Effector memory CD8-positive, alpha-beta T cell (primary cell): ENCODE data around the gene TULP3.

Experiments
- ATAC-seq: fragments of 150-1000 bp; cut with Tn5 transposase; replicated peaks from 2 replicates; pipeline ENCODE4 v1.10.0; 2021; ENCODE audit warnings: mild to moderate bottlenecking, moderate library complexity
- DNase-seq, 3 experiments: peaks; one replicate each; pipeline ENCODE4 v3.0.0; 2021
- H3K27ac Mint-ChIP-seq, 2 donors: one replicate each; pipeline ENCODE4 v1.8.0; 2022; ENCODE audit warnings: mild to moderate bottlenecking in 2 of 2, mixed read lengths in 2 of 2, moderate library complexity in 2 of 2
- H3K27me3 Mint-ChIP-seq, 2 donors: one replicate each; pipeline ENCODE4 v1.8.0; 2022; ENCODE audit warnings: mixed read lengths in 2 of 2
- H3K36me3 Mint-ChIP-seq: one replicate; pipeline ENCODE4 v1.8.0; 2022; ENCODE audit warnings: mild to moderate bottlenecking, moderate library complexity, mixed read lengths; ENCODE audit not compliant: insufficient read depth
- H3K4me1 Mint-ChIP-seq, 2 donors: one replicate each; pipeline ENCODE4 v1.8.0; 2022; ENCODE audit warnings: low read depth in 2 of 2, mixed read lengths in 2 of 2
- H3K4me3 Mint-ChIP-seq, 2 donors: one replicate each; pipeline ENCODE4 v1.8.0; 2022; ENCODE audit warnings: mild to moderate bottlenecking in 2 of 2, mixed read lengths in 2 of 2, moderate library complexity in 2 of 2
- H3K9me3 Mint-ChIP-seq, 2 donors: one replicate each; pipeline ENCODE4 v1.8.0; 2022; ENCODE audit warnings: mixed read lengths in 2 of 2

TULP3 gene

GRCh38 chr12:2923057-2923456, 32.4 kb downstream of the TULP3 start:
- H3K27ac Mint-ChIP-seq = no peak overlapping the region
- DNase-seq = no peak
- peaks cover 2 to 3% of the 10 kb centered on the region in 2 donors for H3K4me1 Mint-ChIP-seq
- no peak overlapping the region for H3K4me3 Mint-ChIP-seq
- no peak for ATAC-seq
- H3K9me3 Mint-ChIP-seq = no peaks in the 10 kb centered on the region
- no peaks in the 10 kb centered on the region for H3K27me3 Mint-ChIP-seq
- peaks cover 31% of the 10 kb centered on the region for H3K36me3 Mint-ChIP-seq

DNA sequence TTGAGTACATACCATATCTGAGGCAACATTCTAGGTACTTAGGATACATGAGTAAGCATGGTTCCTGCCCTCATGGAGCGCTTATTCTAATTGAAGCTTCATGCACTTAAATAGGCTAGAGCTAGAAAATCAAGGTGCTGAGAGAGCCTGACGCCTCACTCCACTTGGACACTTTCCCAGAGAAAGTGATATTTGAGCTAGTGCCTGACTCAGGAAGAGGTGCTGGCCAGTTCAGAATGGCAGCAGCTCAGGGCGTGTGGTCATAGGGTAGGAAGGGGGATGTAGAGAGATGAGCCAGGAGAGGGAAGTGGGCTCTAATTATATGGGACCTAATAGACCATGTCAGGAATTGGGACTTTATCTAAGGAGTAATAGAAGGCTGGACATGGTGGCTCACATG, 33.3 kb downstream of the TULP3 start:
- H3K27ac Mint-ChIP-seq = no peak overlapping the region
- no peak for DNase-seq

GRCh38 chr12:2925322-2925995, 34.8 kb downstream of the TULP3 start:
- H3K4me3 Mint-ChIP-seq = no peak overlapping the region
- peaks cover 33% of the 10 kb centered on the region for H3K36me3 Mint-ChIP-seq
- no peaks in the 10 kb centered on the region for H3K27me3 Mint-ChIP-seq
- H3K4me1 Mint-ChIP-seq = peaks cover 0 to 2% of the 10 kb centered on the region in 2 donors
- no peaks in the 10 kb centered on the region for H3K9me3 Mint-ChIP-seq
- no peak for ATAC-seq
- DNase-seq = no peak
- no peak overlapping the region for H3K27ac Mint-ChIP-seq

More for the DNA sequence above, 33.3 kb downstream of the TULP3 start:
- H3K36me3 Mint-ChIP-seq = peaks cover 31% of the 10 kb centered on the region
- H3K4me1 Mint-ChIP-seq = peaks cover 2 to 3% of the 10 kb centered on the region in 2 donors
- no peak for ATAC-seq
- no peaks in the 10 kb centered on the region for H3K27me3 Mint-ChIP-seq
- no peak overlapping the region for H3K4me3 Mint-ChIP-seq
- H3K9me3 Mint-ChIP-seq = no peaks in the 10 kb centered on the region

GRCh38 chr12:2930865-2931264, 40.2 kb downstream of the TULP3 start:
- no peak for ATAC-seq
- no peaks in the 10 kb centered on the region for H3K4me1 Mint-ChIP-seq
- peaks cover 37% of the 10 kb centered on the region for H3K36me3 Mint-ChIP-seq
- H3K27me3 Mint-ChIP-seq = no peaks in the 10 kb centered on the region
- H3K9me3 Mint-ChIP-seq = no peaks in the 10 kb centered on the region
- H3K27ac Mint-ChIP-seq = no peak overlapping the region
- no peak overlapping the region for H3K4me3 Mint-ChIP-seq
- DNase-seq = no peak

- DNase-seq (no peak), ATAC-seq (no peak)
- H3K4me1 Mint-ChIP-seq = no peaks in the 10 kb centered on the region
- no peak overlapping the region for H3K4me3 Mint-ChIP-seq
- no peaks in the 10 kb centered on the region for H3K27me3 Mint-ChIP-seq
- no peaks in the 10 kb centered on the region for H3K9me3 Mint-ChIP-seq
- H3K27ac Mint-ChIP-seq = no peak overlapping the region
- H3K36me3 Mint-ChIP-seq = peaks cover 40% of the 10 kb centered on the region
These were observed 42.9 kb downstream of the TULP3 start for GRCh38 chr12:2933586-2933985.

- DNase-seq (no peak), ATAC-seq (no peak)
- H3K4me3 Mint-ChIP-seq = no peak overlapping the region
- no peak overlapping the region for H3K27ac Mint-ChIP-seq
- H3K36me3 Mint-ChIP-seq = peaks cover 40% of the 10 kb centered on the region
- H3K27me3 Mint-ChIP-seq = no peaks in the 10 kb centered on the region
- no peaks in the 10 kb centered on the region for H3K4me1 Mint-ChIP-seq
- H3K9me3 Mint-ChIP-seq = no peaks in the 10 kb centered on the region
These were observed 43.7 kb downstream of the TULP3 start for GRCh38 chr12:2934371-2934770.

GRCh38 chr12:2936301-2936700, 45.6 kb downstream of the TULP3 start:
- no peak overlapping the region for H3K27ac Mint-ChIP-seq
- no peak overlapping the region for H3K4me3 Mint-ChIP-seq
- H3K4me1 Mint-ChIP-seq = no peaks in the 10 kb centered on the region
- H3K36me3 Mint-ChIP-seq = peaks cover 30% of the 10 kb centered on the region
- H3K9me3 Mint-ChIP-seq = no peaks in the 10 kb centered on the region
- H3K27me3 Mint-ChIP-seq = no peaks in the 10 kb centered on the region
- DNase-seq = no peak
- ATAC-seq = no peak

DNA sequence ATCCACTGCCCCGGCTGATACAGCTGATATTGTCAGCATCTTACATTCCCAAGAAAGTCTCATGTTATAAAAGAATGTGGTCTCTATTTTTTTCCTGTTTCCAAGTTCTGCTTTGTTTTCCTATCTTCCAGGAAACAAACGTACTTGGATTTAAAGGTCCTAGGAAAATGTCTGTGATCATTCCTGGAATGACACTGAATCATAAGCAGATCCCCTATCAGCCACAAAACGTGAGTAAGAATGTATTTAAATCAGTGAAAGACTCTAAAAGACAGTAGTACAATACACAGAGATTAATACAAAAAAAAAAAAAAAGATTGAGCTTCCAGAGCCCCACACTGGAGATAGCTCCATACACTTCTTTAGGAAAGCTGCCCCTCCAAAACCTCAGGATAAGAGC, 46.8 kb downstream of the TULP3 start:
- no peaks in the 10 kb centered on the region for H3K4me1 Mint-ChIP-seq
- H3K36me3 Mint-ChIP-seq = peaks cover 29% of the 10 kb centered on the region
- no peak for DNase-seq
- no peak overlapping the region for H3K27ac Mint-ChIP-seq
- no peaks in the 10 kb centered on the region for H3K27me3 Mint-ChIP-seq
- no peak overlapping the region for H3K4me3 Mint-ChIP-seq
- H3K9me3 Mint-ChIP-seq = no peaks in the 10 kb centered on the region
- no peak for ATAC-seq

DNA sequence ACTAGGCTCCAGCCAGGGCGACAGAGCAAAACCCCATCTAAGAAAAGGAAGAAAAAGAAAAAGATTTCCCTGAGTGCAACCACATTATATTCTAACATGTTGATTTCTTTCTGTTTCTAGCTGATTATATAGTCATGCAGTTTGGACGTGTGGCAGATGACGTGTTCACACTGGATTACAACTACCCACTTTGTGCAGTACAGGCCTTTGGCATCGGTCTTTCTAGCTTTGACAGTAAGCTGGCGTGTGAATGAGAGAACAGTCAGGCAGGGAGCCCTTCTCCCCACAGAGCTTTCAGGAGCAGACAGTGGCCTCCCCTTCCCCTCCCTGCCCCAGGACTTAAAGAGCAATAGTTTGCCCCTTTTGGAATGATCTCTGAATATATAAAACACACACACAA, 48.5 kb downstream of the TULP3 start:
- peaks cover 19% of the 10 kb centered on the region for H3K36me3 Mint-ChIP-seq
- no peaks in the 10 kb centered on the region for H3K4me1 Mint-ChIP-seq
- ATAC-seq (no peak), DNase-seq (no peak)
- no peaks in the 10 kb centered on the region for H3K27me3 Mint-ChIP-seq
- H3K4me3 Mint-ChIP-seq = no peak overlapping the region
- H3K27ac Mint-ChIP-seq = no peak overlapping the region
- H3K9me3 Mint-ChIP-seq = no peaks in the 10 kb centered on the region

DNA sequence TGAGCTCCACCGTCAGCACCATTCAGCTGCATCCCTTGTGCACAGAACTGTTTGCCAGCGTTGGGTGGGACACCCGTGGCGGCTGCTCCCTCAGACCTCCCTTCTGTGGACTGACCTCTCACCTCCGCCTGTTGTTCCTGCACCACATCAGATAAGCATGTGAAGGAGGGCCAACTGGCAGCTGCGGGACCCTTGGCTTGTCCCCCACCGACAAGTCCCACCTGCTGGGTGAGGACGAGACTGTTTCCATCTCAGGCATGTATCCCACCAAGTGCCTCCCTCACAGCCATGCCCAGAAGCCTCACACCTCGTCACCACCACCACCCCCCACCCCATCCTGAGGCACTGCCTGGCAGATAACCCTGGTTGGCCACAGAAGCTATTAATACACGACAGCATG, 49.9 kb downstream of the TULP3 start:
- ATAC-seq = no peak
- Mint-ChIP-seq H3K4me1 (peaks cover 0 to 5% of the 10 kb centered on the region in 2 donors), H3K27me3 (no peaks in the 10 kb centered on the region), H3K4me3 (no peak overlapping the region), H3K27ac (peak overlapping the region in 1 of 2 donors; percentile 62), H3K36me3 (peaks cover 10% of the 10 kb centered on the region), H3K9me3 (no peaks in the 10 kb centered on the region)
- DNase-seq = no peak

GRCh38 chr12:2941524-2941923, 50.8 kb downstream of the TULP3 start:
- no peaks in the 10 kb centered on the region for H3K9me3 Mint-ChIP-seq
- ATAC-seq = no peak
- DNase-seq = no peak
- H3K36me3 Mint-ChIP-seq = peaks cover 8% of the 10 kb centered on the region
- no peaks in the 10 kb centered on the region for H3K27me3 Mint-ChIP-seq
- no peak overlapping the region for H3K4me3 Mint-ChIP-seq
- H3K27ac Mint-ChIP-seq = no peak overlapping the region
- H3K4me1 Mint-ChIP-seq = peaks cover 0 to 5% of the 10 kb centered on the region in 2 donors

GRCh38 chr12:2944401-2945047, 53.8 kb downstream of the TULP3 start:
- peaks cover 11 to 16% of the 10 kb centered on the region in 2 donors for H3K27me3 Mint-ChIP-seq
- peaks cover 0 to 5% of the 10 kb centered on the region in 2 donors for H3K4me1 Mint-ChIP-seq
- no peaks in the 10 kb centered on the region for H3K9me3 Mint-ChIP-seq
- H3K36me3 Mint-ChIP-seq = peaks cover 1% of the 10 kb centered on the region
- peak overlapping the region in 1 of 2 donors; percentile 58 for H3K4me3 Mint-ChIP-seq
- DNase-seq = peak; percentile 15 to 30 (median 24)
- ATAC-seq = peak; percentile 47
- H3K27ac Mint-ChIP-seq = no peak overlapping the region

GRCh38 chr12:2949411-2949810, 58.7 kb downstream of the TULP3 start:
- no peaks in the 10 kb centered on the region for H3K9me3 Mint-ChIP-seq
- H3K4me3 Mint-ChIP-seq = no peak overlapping the region
- no peak for DNase-seq
- peaks cover 2% of the 10 kb centered on the region for H3K36me3 Mint-ChIP-seq
- peaks cover 0 to 5% of the 10 kb centered on the region in 2 donors for H3K4me1 Mint-ChIP-seq
- H3K27ac Mint-ChIP-seq = no peak overlapping the region
- no peak for ATAC-seq
- peaks cover 17 to 19% of the 10 kb centered on the region in 2 donors for H3K27me3 Mint-ChIP-seq

DNA sequence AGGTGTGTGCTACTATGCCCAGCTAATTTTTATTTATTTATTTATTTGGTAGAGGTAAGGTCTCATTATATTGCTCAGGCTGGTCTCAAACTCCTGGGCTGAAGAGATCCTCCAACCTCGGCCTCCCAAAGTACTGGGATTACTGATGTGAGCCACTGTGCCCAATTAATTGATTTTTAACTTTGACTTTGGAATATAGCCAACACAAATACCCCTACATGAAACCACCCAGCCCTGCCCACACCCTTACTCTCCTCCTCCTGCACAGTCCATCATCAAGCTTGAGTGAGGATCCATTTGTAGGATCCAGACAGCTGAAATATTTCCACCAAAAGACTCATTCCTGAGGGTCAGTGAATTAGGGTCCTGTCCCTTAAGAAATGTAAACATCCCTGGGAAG, 65.2 kb downstream of the TULP3 start:
- H3K27me3 Mint-ChIP-seq = peaks cover 39 to 42% of the 10 kb centered on the region in 2 donors
- no peaks in the 10 kb centered on the region for H3K36me3 Mint-ChIP-seq
- H3K4me3 Mint-ChIP-seq = no peak overlapping the region
- no peaks in the 10 kb centered on the region for H3K9me3 Mint-ChIP-seq
- ATAC-seq (no peak), DNase-seq (no peak)
- H3K27ac Mint-ChIP-seq = no peak overlapping the region
- H3K4me1 Mint-ChIP-seq = peaks cover 12 to 14% of the 10 kb centered on the region in 2 donors
